ENCODE results near the gene MAT1A. TPM values are rescaled to one million over a fixed set of nuclear protein-coding genes. Genes with fewer than 3 reads are reported as not detected.
A peak's percentile ranks its signal among the peaks of the same experiment; 100 is the strongest.

MAT1A gene
- total RNA-seq, 2 donors from 2014 or later, result 9.6 to 11.9 TPM

DNA sequence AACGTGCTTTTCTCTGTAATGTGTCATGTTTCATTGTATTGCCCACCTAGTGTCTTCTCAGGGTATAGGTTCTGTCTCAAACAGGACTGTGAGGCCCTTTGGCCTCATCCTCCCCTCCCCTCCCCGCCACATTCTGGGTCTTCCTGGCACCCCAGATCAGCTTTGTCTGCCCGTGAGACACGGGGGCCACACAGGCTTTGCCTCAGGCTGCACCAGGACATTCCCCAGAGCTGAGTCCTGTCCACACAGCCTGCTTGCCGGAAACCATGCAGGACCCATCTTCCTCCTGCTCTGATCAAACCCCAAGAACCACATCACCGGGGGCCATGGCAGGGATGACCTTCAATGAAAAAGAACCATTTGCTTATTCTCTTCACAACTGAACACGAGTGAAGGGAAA, 18.6 kb downstream of the MAT1A start:
- TF ChIP-seq, protein P1, sequence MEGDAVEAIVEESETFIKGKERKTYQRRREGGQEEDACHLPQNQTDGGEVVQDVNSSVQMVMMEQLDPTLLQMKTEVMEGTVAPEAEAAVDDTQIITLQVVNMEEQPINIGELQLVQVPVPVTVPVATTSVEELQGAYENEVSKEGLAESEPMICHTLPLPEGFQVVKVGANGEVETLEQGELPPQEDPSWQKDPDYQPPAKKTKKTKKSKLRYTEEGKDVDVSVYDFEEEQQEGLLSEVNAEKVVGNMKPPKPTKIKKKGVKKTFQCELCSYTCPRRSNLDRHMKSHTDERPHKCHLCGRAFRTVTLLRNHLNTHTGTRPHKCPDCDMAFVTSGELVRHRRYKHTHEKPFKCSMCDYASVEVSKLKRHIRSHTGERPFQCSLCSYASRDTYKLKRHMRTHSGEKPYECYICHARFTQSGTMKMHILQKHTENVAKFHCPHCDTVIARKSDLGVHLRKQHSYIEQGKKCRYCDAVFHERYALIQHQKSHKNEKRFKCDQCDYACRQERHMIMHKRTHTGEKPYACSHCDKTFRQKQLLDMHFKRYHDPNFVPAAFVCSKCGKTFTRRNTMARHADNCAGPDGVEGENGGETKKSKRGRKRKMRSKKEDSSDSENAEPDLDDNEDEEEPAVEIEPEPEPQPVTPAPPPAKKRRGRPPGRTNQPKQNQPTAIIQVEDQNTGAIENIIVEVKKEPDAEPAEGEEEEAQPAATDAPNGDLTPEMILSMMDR (IDR thresholded peaks at IDR 0.05), result no peak
- no peak for TF ChIP-seq POLR2A (IDR thresholded peaks at IDR 0.05)
- WGBS, 2 donors, result 84 to 85% methylated on average over 7 of the region's 7 CpGs
- intact Hi-C loops (cut with DNase I), result no loop called here

DNA sequence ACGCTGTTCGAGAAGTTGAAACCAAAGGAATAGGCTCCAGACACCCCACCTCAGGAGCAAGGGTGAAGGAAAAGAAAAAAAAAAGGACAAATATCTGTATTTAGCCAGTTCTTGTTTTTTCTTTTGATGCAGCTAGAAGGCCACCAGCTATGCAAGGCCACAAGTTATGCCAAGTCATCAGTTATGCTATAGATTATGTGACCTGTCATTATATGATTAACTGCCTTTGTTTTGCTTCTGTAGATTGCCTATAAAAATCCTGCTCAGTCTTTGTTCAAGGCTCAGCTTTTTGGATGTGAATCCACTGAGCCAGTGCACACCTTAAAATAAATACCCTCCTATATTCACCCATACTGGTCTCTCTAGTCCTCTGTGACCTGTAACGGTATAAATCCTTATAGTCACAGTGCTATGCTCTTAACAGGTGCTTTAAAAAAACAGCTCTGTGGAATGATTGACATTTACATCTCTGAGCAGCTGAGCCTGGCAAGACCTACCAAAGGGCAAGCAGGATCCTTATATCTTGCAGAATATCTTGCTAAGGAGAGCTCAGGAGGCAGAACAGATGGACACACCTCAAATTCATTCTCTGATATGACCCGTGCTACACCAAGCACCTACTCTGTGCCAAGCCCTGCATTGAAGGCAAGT, 20.4 kb downstream of the MAT1A start:
- H3K27ac ChIP-seq, result no peak overlapping the region
- H3K4me3 ChIP-seq, result no peak overlapping the region
- WGBS, 2 donors, result 24 to 28% methylated on average over 4 of the region's 4 CpGs
- no peak for ATAC-seq
- H3K9me3 ChIP-seq, result no peaks in the 10 kb centered on the region
- peaks cover 36% of the 10 kb centered on the region for H3K4me1 ChIP-seq
- no peaks in the 10 kb centered on the region for H3K27me3 ChIP-seq
- intact Hi-C loops (cut with DNase I), result no loop called here
- TF ChIP-seq, protein P1 (IDR thresholded peaks at IDR 0.05), result no peak
- TF ChIP-seq POLR2A (IDR thresholded peaks at IDR 0.05), result no peak
- no peak for DNase-seq
- no peaks in the 10 kb centered on the region for H3K36me3 ChIP-seq (replicated peaks in 1 of 2; ENCODE audit: insufficient read depth in 1 of 2, low read depth in 2 of 2)

More for the DNA sequence above, 18.6 kb downstream of the MAT1A start:
- H3K27me3 ChIP-seq, result no peaks in the 10 kb centered on the region
- H3K9me3 ChIP-seq, result no peaks in the 10 kb centered on the region
- H3K4me1 ChIP-seq, result peaks cover 39% of the 10 kb centered on the region
- no peak overlapping the region for H3K27ac ChIP-seq
- H3K4me3 ChIP-seq, result no peak overlapping the region
- no peaks in the 10 kb centered on the region for H3K36me3 ChIP-seq (replicated peaks in 1 of 2; ENCODE audit: insufficient read depth in 1 of 2, low read depth in 2 of 2)
- no peak for DNase-seq
- ATAC-seq, result no peak

DNA sequence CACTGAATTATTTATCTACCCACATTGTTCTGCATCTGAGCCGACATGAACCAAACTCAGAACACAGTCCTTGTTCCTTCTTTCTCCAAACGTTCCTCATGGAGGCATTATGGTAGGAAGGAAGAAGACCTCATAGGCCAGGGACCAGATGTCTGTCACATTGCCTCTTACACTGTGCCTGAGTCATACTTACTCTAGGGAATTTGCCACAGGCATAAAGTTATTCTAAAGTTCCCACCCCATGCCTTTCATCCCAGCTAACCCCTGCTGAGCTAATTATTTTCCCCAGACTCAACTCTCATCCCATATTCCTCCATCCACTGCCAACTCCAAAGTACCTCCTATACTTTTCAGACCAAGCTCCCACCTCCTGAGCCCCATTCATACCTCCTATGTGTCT, 21.2 kb downstream of the MAT1A start:
- ATAC-seq (no peak), DNase-seq (no peak)
- intact Hi-C loops (cut with DNase I), result no loop called here
- 67 to 79% methylated on average over 2 of the region's 2 CpGs for WGBS, 2 donors
- Histone ChIP-seq H3K9me3 (no peaks in the 10 kb centered on the region), H3K4me3 (no peak overlapping the region), H3K4me1 (peaks cover 28% of the 10 kb centered on the region), H3K36me3 (replicated peaks in 1 of 2; ENCODE audit: insufficient read depth in 1 of 2, low read depth in 2 of 2) (no peaks in the 10 kb centered on the region), H3K27ac (no peak overlapping the region), H3K27me3 (no peaks in the 10 kb centered on the region)
- no peak for TF ChIP-seq POLR2A (IDR thresholded peaks at IDR 0.05)
- TF ChIP-seq, protein P1 (IDR thresholded peaks at IDR 0.05), result no peak

DNA sequence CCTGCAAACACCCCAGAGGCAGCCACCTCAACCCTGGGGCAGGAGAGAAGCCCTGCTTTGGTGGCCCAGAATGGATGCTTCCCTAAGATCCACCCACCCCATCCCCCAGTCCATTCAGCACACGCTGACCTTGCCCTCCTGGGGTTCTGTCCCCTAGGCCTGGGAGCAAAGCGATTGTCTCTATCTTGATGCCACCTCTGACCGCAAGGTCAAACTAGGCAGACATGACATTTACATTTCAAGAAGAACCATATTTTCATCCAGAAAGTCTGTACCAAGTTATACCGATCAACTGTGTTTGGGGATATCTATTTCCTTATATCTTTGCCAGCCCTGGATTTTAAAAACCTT, 23.0 kb downstream of the MAT1A start:
- Histone ChIP-seq H3K36me3 (replicated peaks in 1 of 2; ENCODE audit: insufficient read depth in 1 of 2, low read depth in 2 of 2) (no peaks in the 10 kb centered on the region), H3K4me1 (peaks cover 13% of the 10 kb centered on the region), H3K4me3 (no peak overlapping the region), H3K27ac (peak overlapping the region in 1 of 4 donors; percentile 43), H3K27me3 (no peaks in the 10 kb centered on the region), H3K9me3 (no peaks in the 10 kb centered on the region)
- TF ChIP-seq, protein P1 (IDR thresholded peaks at IDR 0.05), result no peak
- no peak for TF ChIP-seq POLR2A (IDR thresholded peaks at IDR 0.05)
- ATAC-seq (no peak), DNase-seq (no peak)
- WGBS, 2 donors, result 67 to 72% methylated on average over 4 of the region's 4 CpGs
- intact Hi-C loops (cut with DNase I), result no loop called here
